Colonic mucosa (tissue), 4 donors: ENCODE results near the gene TRAF3IP3. TPM values are rescaled to one million over a fixed set of nuclear protein-coding genes. Genes with fewer than 3 reads are reported as not detected.

ENCODE experiments used
- DNase-seq: peaks from one replicate; pipeline ENCODE4 v3.0.0-alpha.2; 2020
- H3K27ac ChIP-seq: fragments of 200-600 bp; one replicate; pipeline ENCODE4 v1.8.0; 2021
- H3K27me3 ChIP-seq: fragments of 200-600 bp; one replicate; pipeline ENCODE4 v1.8.0; 2021
- H3K36me3 ChIP-seq: fragments of 200-600 bp; one replicate; pipeline ENCODE4 v1.8.0; 2021
- H3K4me1 ChIP-seq: fragments of 200-600 bp; one replicate; pipeline ENCODE4 v1.8.0; 2021; ENCODE audit warnings: mild to moderate bottlenecking
- H3K4me3 ChIP-seq: fragments of 200-600 bp; one replicate; pipeline ENCODE4 v1.8.0; 2021
- H3K9ac ChIP-seq, 2 donors: one replicate each; pipeline ENCODE4 v1.7.0; 2013; ENCODE audit warnings: control low read depth in 2 of 2, low read depth in 2 of 2, low read length in 2 of 2
- H3K9me3 ChIP-seq: fragments of 200-600 bp; one replicate; pipeline ENCODE4 v1.8.0; 2021
- CTCF ChIP-seq: fragments of 200-600 bp; IDR thresholded peaks from one replicate; pipeline ENCODE4 v1.8.0; 2022; ENCODE audit warnings: antibody characterized with exemption, mild to moderate bottlenecking
- intact Hi-C: fragments of 100-400 bp; cut with DNase I; formaldehyde crosslinking; loops from one replicate; pipeline ENCODE4 v1.14.1; 2022
- total RNA-seq, 2 donors: library from RNA; stranded (reverse); fragmentation: NEBNext Ultra II Directional in 1 of 2; extraction: Animal tissue kit (Norgen Biotek cat#: 25700) in 1 of 2; gene quantifications; one replicate each; pipeline ENCODE4 v1.2.1, GENCODE V29; 2021
- donor health status: healthy.
- donor health status: DM: no; HTN: no; CAD: no.
- donor health status: DM: no; HTN: no; CAD: no.

TRAF3IP3 gene
- total RNA-seq, 2 donors from 2014 or later, result 2.0 to 3.2 TPM

- TF ChIP-seq CTCF, result no peak
- H3K9ac ChIP-seq, result no peak overlapping the region
- H3K4me3 ChIP-seq, result no peak overlapping the region
- H3K36me3 ChIP-seq, result no peaks in the 10 kb centered on the region
- no peaks in the 10 kb centered on the region for H3K4me1 ChIP-seq
- intact Hi-C loops, result no loop called here
- no peak overlapping the region for H3K27ac ChIP-seq
- no peaks in the 10 kb centered on the region for H3K9me3 ChIP-seq
- H3K27me3 ChIP-seq, result no peaks in the 10 kb centered on the region
- no peak for DNase-seq
Measured at GRCh38 chr1:209800984-209801834, 45.4 kb downstream of the TRAF3IP3 start.

- no peak for TF ChIP-seq CTCF
- Histone ChIP-seq H3K36me3 (no peaks in the 10 kb centered on the region), H3K9me3 (no peaks in the 10 kb centered on the region), H3K9ac (no peak overlapping the region), H3K27ac (no peak overlapping the region), H3K27me3 (no peaks in the 10 kb centered on the region), H3K4me1 (no peaks in the 10 kb centered on the region), H3K4me3 (no peak overlapping the region)
- intact Hi-C loops, result no loop called here
- no peak for DNase-seq
Measured at GRCh38 chr1:209802117-209802779, 46.4 kb downstream of the TRAF3IP3 start.

GRCh38 chr1:209802780-209803152, 46.9 kb downstream of the TRAF3IP3 start:
- Histone ChIP-seq H3K9me3 (no peaks in the 10 kb centered on the region), H3K4me1 (no peaks in the 10 kb centered on the region), H3K4me3 (no peak overlapping the region), H3K9ac (no peak overlapping the region), H3K36me3 (no peaks in the 10 kb centered on the region), H3K27me3 (no peaks in the 10 kb centered on the region), H3K27ac (no peak overlapping the region)
- DNase-seq, result no peak
- intact Hi-C loops, result no loop called here
- TF ChIP-seq CTCF, result no peak

- intact Hi-C loops, result no loop called here
- no peak overlapping the region for H3K9ac ChIP-seq
- no peaks in the 10 kb centered on the region for H3K4me1 ChIP-seq
- no peaks in the 10 kb centered on the region for H3K9me3 ChIP-seq
- DNase-seq, result no peak
- no peaks in the 10 kb centered on the region for H3K36me3 ChIP-seq
- H3K27me3 ChIP-seq, result no peaks in the 10 kb centered on the region
- H3K27ac ChIP-seq, result no peak overlapping the region
- TF ChIP-seq CTCF, result no peak
- no peak overlapping the region for H3K4me3 ChIP-seq
Measured at GRCh38 chr1:209803568-209803967, 47.7 kb downstream of the TRAF3IP3 start.

GRCh38 chr1:209805341-209805781, 49.5 kb downstream of the TRAF3IP3 start:
- DNase-seq, result peak; percentile 65
- no peaks in the 10 kb centered on the region for H3K36me3 ChIP-seq
- peak overlapping the region; percentile 59 for H3K4me3 ChIP-seq
- no peak for TF ChIP-seq CTCF
- intact Hi-C loops, result no loop called here
- no peaks in the 10 kb centered on the region for H3K4me1 ChIP-seq
- H3K9ac ChIP-seq, result peak overlapping the region; percentile 87 to 98
- no peaks in the 10 kb centered on the region for H3K9me3 ChIP-seq
- H3K27me3 ChIP-seq, result no peaks in the 10 kb centered on the region
- H3K27ac ChIP-seq, result peak overlapping the region; percentile 60
